Right hindlimb (tissue), 1 donor: ENCODE results near the gene COL20A1.
"Not testable (repeated sequence)": the region's sequence is repeated elsewhere in the genome, so short reads cannot be mapped to it uniquely, and the experiment has no call there.

ENCODE experiments used
- DNase-seq: peaks from one replicate; pipeline ENCODE4 v3.0.0-alpha.2; 2018

Gene COL20A1

DNA sequence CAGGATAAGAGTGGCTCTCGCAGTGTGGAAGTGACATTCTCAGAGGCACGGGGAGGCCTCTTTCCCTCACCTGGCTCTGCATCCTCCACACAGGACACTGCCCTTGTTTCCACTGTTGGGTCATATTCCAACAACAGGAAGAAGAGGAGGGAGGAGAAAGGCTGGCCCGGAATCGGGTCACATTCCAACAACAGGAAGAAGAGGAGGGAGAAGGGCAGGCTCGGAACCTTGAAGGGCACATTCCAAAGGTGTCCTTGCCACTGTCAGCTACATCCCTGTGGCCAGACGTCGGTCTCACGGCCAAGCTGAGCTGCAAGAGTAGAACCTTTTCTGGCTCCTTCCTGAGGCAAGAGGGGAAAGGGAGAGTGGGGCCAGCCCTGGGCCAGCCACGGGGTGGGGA is 42.7 kb downstream of the COL20A1 start:
- DNase-seq: no peak

DNA sequence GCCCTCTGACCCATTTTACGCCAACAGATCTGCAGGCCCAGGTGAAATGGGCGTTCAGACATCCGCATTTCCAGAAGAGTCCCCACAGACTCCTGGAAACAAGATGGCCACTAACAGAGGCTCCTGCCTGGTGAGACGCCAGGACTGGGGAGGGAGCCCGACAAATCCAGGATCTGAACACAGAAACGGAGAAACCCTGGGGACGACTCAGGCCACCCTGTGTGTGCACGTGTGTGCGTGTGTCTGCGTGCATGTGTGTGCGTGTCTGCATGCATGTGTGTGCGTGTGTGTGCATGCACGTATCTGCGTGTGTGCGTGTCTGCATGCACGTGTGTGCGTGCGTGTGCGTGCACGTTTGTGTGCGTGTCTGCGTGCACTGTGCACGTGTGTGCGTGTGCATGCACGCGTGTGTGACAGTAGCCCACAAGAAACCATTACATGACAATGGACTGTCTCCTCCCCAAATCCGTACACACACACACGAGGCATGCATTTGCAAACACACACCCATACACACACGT is 43.3 kb downstream of the COL20A1 start:
- DNase-seq: no peak

DNA sequence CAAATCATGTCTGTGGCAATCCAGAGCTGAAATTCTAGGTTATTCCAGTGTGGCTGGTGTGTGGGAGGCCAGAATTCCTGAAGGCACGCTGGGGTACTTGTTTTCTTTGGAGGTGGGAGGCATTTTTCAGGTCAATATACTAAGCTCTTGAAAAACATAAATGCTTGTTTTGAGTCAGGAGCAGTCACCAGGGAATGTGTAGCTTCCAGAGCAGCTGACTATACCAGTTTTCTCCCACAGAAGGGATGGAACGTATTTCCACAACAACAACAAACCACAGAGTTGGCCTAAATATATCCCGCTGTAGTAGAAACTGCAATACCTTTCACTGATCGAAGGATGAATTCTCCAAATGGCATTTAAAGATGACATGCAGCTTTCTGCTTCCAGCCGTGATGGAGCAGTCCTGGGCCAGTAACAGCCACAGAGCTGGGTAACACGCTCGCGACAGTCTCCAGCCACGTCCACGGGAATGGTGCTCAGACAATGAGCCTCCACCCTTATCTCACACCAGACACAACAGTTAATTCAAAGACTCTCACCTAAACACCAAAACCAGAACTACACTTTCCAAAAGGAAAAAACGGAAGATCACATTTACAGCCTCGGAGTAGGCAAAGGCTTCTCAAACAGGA is 44.9 kb downstream of the COL20A1 start:
- DNase-seq: no peak

DNA sequence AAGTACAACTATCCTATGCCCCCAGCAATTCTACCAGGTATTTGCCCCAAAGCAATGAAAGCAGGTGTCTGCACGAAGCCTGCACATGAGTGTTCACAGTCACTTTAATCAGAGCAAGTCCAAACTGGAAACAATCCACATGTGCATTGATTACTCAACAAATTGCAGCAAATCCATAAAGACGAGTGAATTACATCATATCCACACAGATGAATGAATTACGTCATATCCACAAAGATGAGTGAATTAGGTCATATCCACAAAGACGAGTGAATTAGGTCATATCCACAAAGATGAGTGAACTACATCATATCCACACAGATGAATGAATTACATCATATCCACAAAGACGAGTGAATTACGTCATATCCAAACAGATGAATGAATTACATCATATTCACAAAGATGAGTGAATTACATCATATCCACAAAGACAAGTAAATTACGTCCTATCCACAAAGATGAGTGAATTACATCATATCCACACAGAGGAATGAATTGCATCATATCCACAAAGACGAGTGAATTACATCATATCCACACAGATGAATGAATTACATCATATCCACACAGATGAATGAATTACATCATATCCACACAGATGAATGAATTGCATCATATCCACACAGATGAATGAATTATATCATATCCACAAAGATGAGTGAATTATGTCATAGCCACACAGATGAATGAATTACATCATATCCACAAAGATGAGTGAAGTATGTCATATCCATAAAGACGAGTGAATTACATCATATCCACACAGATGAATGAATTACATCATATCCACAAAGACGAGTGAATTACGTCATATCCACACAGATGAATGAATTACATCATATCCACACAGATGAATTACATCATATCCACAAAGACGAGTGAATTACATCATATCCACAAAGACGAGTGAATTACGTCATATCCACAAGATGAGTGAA is 46.4 kb downstream of the COL20A1 start:
- DNase-seq: not testable (repeated sequence)

DNA sequence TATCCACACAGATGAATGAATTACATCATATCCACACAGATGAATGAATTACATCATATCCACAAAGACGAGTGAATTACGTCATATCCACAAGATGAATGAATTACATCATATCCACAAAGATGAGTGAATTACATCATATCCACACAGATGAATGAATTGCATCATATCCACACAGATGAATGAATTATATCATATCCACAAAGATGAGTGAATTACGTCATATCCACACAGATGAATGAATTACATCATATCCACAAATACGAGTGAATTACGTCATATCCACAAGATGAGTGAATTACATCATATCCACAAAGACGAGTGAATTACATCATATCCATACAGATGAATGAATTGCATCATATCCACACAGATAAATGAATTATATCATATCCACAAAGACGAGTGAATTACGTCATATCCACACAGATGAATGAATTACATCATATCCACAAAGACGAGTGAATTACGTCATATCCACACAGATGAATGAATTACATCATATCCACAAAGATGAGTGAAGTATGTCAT is 47.2 kb downstream of the COL20A1 start:
- DNase-seq: not testable (repeated sequence)

DNA sequence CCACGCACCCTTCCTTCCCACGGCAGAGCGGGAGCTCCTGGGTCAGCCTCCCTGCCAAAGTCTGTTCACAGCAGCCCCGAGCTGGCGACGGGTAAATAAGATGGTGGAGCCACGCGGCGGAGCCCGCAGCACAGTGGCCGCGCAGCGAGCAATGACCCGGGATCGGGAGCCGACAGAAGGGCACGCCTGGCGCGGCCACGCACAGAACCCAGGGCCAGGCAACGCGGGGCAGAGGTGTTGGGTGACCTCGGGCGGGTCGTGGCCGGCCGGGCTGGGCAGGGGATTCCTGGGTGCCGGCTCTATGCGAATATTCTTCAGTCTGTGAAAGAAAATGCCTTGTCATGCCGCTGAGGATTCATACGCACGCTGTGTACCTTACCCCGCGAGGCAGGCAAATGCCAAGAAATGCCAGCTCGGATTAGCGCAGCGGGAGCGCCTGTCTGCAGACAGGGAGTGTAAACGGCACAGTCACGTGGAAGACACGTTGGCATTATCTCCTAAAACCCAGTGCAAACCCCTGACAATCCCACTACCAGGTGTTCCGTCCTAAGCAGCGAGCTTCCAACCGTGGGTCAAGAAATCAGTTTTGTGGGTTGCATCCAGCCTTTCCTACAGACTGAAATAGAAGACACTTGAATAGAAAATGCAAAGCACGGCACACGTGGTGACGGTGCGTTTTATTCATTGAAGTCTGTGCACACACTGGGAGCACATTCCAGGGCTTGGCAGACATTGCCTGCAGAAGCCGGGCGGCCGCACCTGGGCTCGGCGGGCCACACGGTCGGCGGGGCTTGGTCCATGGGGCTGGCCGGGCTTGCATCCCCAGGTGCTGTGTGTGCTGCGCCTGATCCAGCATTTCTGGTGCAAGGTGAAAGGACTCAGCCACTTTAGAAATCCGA is 49.8 kb downstream of the COL20A1 start:
- DNase-seq: no peak

DNA sequence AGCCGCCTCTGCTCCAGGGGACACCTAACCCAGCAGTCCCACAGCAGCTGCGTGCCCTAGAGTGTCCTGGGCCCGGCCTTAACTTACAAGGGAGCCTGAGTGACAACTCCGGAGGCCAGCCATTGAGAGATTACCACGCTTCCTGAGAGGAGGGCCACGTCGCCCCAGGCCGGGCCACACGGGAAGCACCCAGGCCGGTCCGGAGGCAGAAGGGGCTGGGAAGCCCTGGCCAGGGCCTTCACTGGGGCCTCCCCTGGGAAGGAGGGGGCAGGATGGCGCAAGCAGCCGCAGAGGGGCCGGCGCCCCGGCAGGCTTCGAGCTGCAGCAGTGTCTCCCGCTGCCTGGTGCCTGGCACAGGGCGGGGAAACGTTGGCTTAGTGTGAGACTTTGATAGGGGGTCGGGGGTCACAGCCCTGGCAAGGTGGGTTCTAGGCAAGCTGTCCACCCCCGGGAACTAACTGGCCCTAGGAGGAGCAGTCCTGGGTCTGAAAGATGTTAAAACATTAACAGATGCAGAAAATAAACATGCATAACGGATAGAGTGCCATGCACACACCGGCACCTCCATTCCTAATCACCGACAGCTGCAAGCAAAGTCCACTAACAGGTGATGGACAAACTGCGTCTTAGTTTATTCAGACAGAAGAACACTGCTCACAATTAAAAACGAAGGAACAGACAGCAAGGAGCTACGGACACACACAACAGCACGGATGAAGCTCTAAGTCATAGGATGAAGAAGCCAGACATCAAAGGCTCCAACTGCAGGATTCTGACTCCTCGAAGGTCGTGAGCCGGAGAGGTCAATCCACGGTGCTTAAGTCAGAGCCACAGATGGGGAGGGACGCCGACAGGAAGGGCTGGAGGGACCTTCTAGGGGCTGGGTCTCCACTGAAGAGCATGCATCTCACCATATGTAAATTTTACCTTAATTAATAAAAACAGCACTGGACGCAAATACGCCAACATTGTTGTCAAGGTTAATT is 50.8 kb downstream of the COL20A1 start:
- DNase-seq: no peak

DNA sequence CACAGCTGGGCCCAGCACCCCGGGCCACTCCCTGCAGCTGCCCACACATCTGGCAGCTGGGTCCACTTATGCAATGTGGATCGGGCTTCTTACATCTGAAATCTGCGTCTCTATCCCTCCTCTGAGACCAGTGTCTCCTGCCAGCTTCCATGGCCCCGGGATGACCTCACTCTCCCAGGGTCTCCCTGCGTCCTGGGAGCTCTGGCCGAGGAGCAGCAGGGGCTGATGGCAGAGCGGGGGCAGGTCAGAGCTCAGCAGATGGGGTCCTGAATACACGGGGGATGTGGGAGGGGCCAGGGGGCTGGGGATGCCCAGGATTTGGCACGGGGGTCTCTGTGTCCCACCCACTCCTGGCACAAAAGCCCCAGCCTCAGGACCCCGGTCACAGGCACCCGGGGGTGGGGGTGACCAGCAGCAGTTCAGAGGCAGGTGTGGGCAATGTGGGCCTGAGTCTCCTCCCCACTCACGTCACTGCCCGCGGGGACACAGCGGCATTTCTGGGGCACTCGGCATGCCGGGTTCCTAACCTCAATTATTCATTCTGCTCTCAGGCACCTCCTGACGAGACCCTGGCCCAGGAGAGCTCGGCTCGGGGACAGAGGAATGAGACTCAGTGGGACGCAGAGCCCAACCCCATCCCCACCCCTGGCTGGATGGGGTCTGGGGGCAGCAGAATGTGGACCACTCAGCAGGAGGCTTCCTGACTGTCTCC is 51.8 kb downstream of the COL20A1 start:
- DNase-seq: peak; percentile 73

DNA sequence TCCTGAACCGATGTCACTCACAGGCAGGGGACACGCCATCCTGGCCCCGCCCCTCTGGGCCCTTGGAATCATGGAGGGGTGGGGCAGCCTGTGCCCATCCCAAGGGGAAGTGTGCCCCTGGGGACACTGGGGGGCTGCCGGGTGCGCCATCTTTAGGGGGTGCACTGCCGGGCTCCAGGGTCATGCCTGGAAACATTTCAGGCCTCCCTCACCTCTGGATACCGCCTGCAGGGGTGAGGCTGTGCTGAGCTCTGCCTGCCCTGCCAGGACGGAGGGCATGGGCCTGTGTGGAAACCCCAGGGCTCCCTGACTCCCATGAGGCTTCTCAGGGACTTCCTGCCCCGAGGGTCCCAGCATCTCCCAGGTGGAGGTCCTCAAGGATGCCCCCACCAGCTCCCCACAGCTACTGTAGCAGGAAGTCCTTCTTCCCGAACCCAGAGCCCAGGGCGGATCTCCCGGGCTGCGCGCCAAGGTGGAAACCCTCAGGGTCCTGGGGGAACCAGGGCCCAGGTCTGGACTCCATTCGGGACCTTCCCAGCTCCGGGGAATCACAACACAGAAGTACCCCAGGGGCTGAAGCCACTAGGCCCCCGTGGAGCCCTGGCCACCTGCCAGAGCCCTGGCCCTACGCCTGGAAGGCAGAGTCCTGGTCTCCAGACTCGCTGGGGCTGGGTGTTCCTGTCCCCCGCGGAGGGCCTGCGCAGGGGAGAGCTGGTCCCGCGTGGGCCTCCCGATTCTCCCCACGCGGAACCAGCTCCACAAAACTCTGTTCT is 52.5 kb downstream of the COL20A1 start:
- no peak for DNase-seq

DNA sequence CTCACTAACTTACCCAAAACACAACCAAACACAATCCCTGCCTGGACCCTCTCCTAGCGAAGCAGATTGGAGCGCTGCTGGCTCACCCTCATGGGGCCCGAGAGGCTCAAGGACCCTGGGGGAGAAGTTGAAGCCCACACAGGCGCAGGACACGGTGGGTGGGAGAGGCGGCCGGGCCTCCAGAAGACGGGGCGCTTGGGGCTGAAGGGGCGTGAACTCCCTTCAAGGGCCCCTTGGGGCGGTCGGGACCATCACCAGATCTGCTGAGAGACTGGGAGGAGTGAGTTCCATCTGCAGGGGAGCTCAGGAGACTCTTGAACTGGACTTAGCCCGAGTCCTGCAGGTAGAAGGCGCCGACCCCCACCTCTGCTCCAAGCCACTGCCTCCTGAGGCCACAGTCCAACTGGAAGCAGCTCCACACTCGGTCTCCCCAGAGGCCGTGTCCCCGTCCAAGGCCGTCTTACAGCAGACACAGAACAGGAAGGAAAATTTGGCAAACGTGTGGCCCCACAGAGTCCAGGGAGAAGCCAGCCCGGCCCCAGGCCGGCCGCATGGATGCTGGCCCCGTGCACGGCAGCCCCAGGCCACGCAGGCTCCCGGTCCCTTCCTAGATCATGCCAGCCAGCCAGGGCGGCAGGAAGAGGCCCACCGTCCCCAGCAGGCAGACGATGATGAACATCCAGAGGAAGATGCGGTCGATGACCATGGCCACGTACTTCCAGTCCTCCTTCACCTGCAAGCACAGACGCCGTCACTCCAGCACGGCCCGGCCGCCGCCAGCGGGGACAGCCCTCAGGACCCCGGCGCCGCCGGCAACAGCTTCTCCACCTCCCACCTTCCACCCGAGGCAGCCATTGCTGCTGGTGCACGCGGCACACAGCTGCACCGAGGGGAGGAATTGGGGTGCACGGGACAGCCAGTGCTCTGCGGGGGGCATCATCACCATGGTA is 53.4 kb downstream of the COL20A1 start:
- DNase-seq: no peak

DNA sequence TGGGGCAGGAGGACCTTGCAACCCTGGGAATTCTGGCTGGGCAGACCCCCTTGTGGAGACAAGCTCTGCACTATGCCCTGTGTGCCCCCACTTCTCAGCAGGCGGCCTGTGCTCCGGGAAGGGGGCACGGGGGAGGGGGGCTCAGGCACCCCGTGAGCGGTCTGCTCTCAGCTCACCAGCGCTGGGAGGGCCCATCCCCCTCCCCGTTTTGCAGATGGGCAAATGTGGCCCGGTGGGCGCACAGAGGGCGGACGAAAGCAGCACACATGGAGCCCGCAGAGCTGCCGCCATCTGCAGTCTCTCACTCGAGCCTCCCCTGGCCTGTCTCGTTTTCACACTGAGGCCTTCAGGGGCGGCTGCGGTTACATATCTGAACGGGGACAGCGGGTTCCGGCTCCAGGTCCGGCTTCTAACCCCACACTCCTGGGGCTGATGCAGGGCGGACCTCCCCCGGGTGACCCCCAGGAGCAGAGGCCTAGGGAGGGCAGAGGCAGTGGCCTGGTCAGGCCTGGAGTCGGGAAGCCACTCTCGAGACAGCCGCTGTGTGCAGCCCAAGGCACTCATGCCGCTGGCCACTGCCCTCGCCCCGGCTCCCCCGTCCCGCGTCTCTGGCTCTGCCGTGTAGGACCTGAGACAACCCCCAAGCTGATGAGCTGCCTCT is 54.2 kb downstream of the COL20A1 start:
- DNase-seq: no peak

DNA sequence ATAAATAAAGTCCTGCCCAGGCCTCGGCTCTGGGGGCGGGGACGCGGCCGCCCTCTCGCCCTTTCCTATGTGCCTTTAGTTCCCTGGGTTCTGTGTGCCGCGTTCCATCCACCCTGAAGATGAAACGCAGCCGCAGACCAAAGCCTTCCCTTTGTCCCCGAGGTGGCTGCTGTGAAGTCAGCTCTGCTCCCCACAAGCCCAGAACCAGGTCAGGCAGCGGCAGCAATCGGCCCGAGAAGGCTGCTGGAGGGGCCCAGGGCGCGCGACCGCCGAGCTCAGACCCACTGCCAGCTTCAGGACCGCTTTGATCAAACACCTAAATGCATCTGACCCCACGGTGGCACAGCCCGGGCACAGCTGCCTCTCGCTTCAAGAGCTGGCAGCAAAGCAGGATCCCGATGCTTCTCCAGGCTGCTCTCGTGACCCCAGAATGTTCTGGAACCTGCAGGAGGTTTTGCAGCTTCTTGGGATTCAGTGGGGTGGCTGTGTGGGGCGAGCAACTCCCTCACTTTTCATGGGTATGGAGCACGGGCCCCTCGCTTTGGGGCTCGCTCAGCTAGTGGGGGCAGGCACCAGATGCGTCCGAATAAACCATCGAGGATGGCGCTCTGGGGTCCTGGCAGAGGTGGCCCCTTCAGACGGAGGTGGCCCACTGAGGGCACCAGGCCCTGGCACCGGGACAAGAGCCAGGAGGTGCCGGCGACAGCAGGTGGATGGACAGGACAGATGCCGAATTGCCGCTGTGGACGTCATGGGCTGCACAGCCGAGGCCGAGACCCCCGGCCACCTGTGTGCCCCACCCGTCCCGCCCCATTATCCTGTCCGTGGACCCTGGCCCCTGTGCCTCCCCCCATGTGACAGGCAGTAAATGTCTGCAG is 55.2 kb downstream of the COL20A1 start:
- DNase-seq: no peak

DNA sequence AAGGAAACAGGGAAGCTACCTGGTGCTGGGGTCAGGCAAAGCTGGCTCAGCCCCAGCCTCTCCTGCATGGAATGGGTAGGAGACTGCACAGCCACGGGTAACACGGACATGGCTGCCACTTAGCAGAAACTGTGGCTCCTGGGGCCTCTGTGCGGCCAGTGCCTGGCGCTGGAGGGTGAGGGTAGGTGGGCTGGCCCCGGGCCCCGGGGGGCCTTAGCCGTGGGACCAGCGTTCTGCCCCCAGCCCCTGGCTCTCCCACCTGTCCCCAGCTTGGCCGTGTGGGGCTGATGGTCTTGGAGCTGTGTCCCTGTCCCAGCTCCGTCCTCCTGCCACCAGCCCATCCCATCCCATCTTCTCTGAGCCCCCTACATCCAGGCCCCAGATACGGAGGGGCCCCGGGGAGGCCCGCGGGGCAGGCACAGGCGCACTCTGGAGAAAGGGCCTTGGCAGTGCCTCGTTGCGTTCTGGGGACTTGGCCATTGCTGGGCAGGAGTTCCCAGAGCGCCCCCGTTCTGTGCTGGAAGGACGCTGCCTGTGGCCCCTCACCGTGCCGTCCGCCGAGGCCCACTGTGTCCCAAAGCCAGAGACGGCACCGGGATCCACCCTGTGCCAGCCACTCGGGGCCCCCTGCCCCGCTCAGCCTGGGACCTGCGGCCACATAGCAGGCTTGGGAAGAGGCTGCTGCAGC is 56.0 kb downstream of the COL20A1 start:
- no peak for DNase-seq

DNA sequence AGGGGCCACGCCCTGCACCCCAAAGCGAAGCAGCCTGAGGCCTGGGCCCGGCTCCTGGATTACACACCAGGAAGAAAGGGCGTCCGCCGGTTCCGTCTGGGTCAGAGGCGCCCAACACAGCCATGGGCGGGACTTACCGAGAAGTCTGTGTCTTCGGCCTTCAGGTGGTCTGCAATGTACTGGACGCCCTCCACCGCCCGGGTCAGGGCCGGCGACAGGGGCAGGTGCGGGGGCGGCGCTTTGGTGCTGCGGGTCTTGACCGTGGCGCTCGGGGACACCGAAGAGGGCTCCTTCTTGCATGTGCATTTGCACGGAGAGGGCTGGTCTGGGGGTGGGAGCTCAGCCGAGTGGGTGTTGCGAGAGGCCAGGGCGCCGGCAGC is 56.5 kb downstream of the COL20A1 start:
- no peak for DNase-seq

DNA sequence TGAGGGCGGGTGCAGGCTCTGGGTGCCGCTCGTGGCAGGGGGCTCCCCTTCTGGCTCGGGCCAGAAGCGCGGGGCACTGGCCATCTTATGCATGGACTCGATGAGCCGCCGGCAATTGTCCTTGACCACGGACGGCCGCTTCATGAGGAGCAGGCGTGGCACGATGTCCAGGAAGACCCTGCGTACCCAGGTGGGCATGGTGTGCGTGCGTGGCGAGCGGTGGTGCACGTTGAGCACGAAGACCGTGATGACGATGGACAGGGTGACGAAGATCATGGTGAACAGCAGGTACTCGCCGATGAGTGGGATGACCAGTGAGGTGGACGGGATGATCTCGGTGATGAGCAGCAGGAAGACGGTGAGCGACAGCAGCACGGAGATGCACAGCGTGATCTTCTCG is 57.2 kb downstream of the COL20A1 start:
- no peak for DNase-seq

DNA sequence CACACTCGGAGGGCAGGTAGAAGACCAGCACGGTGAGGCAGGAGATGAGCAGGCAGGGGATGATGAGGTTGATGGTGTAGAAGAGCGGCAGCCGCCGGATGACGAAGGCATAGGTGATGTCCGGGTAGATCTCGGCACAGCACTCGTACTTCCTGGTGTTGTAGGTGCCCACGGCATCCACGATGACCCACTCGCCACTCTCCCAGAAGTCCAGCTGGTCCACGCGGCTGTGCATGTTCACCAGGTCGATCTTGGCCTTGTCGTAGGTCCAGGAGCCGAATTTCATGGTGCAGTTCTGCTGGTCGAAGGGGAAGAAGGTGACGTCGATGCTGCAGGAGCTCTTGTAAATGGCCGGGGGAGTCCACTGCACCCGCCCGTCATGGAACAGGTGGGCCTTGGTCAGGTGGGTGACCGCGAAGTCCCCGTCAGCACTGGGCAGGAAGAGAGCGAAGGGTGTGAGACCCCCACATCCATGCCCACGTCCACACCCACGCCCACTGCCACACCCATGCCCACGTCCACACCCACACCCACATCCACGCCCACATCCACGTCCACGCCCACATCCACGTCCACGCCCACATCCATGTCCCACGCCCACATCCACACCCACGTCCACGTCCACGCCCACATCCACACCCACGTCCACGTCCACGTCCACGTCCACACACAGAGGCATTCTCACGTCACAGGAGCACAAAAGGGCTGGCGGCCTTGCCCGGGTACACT is 57.8 kb downstream of the COL20A1 start:
- no peak for DNase-seq
